Measurements from ENCODE around the gene UPK1B.
A peak's percentile ranks its signal among the peaks of the same experiment; 100 is the strongest.

The UPK1B gene

GRCh38 chr3:119145128-119145499 is 28.3 kb upstream of the UPK1B start:
- ChIA-PET CTCF (interaction anchor here (0.8 to 1.6 kb wide), 3 partner anchors 27 to 96 kb away, joined by 3 to 4 read pairs (median 4); no protein-coding TSS in a partner anchor), POLR2A (interaction anchor here (1.3 kb wide), 1 partner anchor 96 kb away, joined by 5 read pairs; the partner anchor contains the start of gene B4GALT4)
- TF ChIP-seq FOXA1 (IDR thresholded peaks at IDR 0.05) (no peak), L3MBTL2 (conservative IDR thresholded peaks at IDR 0.05) (no peak), CTBP1 (IDR thresholded peaks at IDR 0.05; ENCODE audit: borderline replicate concordance) (no peak), NFRKB (IDR thresholded peaks at IDR 0.05) (no peak), SP1 (IDR thresholded peaks at IDR 0.05) (no peak), TARDBP (IDR thresholded peaks at IDR 0.05) (no peak), ZNF384 (IDR thresholded peaks at IDR 0.05) (no peak), ARNT (IDR thresholded peaks at IDR 0.05) (no peak), SUZ12 (IDR thresholded peaks at IDR 0.05) (no peak), LEF1 (IDR thresholded peaks at IDR 0.05; ENCODE audit: borderline replicate concordance) (no peak), HDGF (IDR thresholded peaks at IDR 0.05; ENCODE audit: borderline replicate concordance) (no peak), FOXK2 (IDR thresholded peaks at IDR 0.05) (no peak), PKNOX1 (IDR thresholded peaks at IDR 0.05) (no peak), ELF4 (IDR thresholded peaks at IDR 0.05) (no peak), BHLHE40 (IDR thresholded peaks at IDR 0.05; ENCODE audit: borderline replicate concordance) (no peak), FOXM1 (IDR thresholded peaks at IDR 0.05; ENCODE audit: borderline replicate concordance) (no peak)
- DNase-seq (ENCODE audit: extremely low spot score) = no peak

- peak; percentile 65 for DNase-seq (ENCODE audit: extremely low spot score)
- CTCF ChIA-PET = interaction anchor here (0.6 to 1.6 kb wide), 3 partner anchors 27 to 209 kb away, joined by 4 to 8 read pairs (median 4); no protein-coding TSS in a partner anchor
- POLR2A ChIA-PET = interaction anchor here (1.3 kb wide), 1 partner anchor 95 kb away, joined by 5 read pairs; the partner anchor contains the start of gene B4GALT4
Measured at GRCh38 chr3:119145500-119146167, 27.8 kb upstream of the UPK1B start, which contains the start of gene TEX55. TEX55 (plus strand) TSS chr3:119146165; CDS start chr3:119146190, 25 bp downstream.

GRCh38 chr3:119146578-119147375 is 26.6 kb upstream of the UPK1B start:
- TF ChIP-seq NFRKB (IDR thresholded peaks at IDR 0.05) (no peak), HDGF (IDR thresholded peaks at IDR 0.05; ENCODE audit: borderline replicate concordance) (no peak), FOXA1 (IDR thresholded peaks at IDR 0.05) (no peak), ZNF384 (IDR thresholded peaks at IDR 0.05) (no peak), LEF1 (IDR thresholded peaks at IDR 0.05; ENCODE audit: borderline replicate concordance) (no peak), CTBP1 (IDR thresholded peaks at IDR 0.05; ENCODE audit: borderline replicate concordance) (no peak), FOXM1 (IDR thresholded peaks at IDR 0.05; ENCODE audit: borderline replicate concordance) (no peak), SP1 (IDR thresholded peaks at IDR 0.05) (no peak), L3MBTL2 (conservative IDR thresholded peaks at IDR 0.05) (no peak), ARNT (IDR thresholded peaks at IDR 0.05) (no peak), ELF4 (IDR thresholded peaks at IDR 0.05) (no peak), TARDBP (IDR thresholded peaks at IDR 0.05) (no peak)
- DNase-seq (ENCODE audit: extremely low spot score) = no peak
- CTCF ChIA-PET = interaction anchor here (0.6 to 1.6 kb wide), 3 partner anchors 25 to 1154 kb away, joined by 3 to 4 read pairs (median 4); no protein-coding TSS in a partner anchor
- POLR2A ChIA-PET = no interaction called here

More at GRCh38 chr3:119145500-119146167, 27.8 kb upstream of the UPK1B start, which contains the start of gene TEX55:
- TF ChIP-seq SP1 (IDR thresholded peaks at IDR 0.05) (no peak), L3MBTL2 (conservative IDR thresholded peaks at IDR 0.05) (peak; percentile 82), HDGF (IDR thresholded peaks at IDR 0.05; ENCODE audit: borderline replicate concordance) (no peak), FOXK2 (IDR thresholded peaks at IDR 0.05) (no peak), ELF4 (IDR thresholded peaks at IDR 0.05) (no peak), TARDBP (IDR thresholded peaks at IDR 0.05) (no peak), NFRKB (IDR thresholded peaks at IDR 0.05) (no peak), PKNOX1 (IDR thresholded peaks at IDR 0.05) (no peak)

GRCh38 chr3:119147494-119147893 is 25.9 kb upstream of the UPK1B start:
- no peak for DNase-seq (ENCODE audit: extremely low spot score)
- TF ChIP-seq NFRKB (IDR thresholded peaks at IDR 0.05) = no peak
- no peak for TF ChIP-seq BHLHE40 (IDR thresholded peaks at IDR 0.05; ENCODE audit: borderline replicate concordance)
- TF ChIP-seq TARDBP (IDR thresholded peaks at IDR 0.05) = no peak
- TF ChIP-seq PKNOX1 (IDR thresholded peaks at IDR 0.05) = no peak
- no peak for TF ChIP-seq HDGF (IDR thresholded peaks at IDR 0.05; ENCODE audit: borderline replicate concordance)
- TF ChIP-seq FOXM1 (IDR thresholded peaks at IDR 0.05; ENCODE audit: borderline replicate concordance) = no peak
- TF ChIP-seq ZNF384 (IDR thresholded peaks at IDR 0.05) = no peak
- no peak for TF ChIP-seq CTBP1 (IDR thresholded peaks at IDR 0.05; ENCODE audit: borderline replicate concordance)
- TF ChIP-seq SUZ12 (IDR thresholded peaks at IDR 0.05) = no peak
- no peak for TF ChIP-seq LEF1 (IDR thresholded peaks at IDR 0.05; ENCODE audit: borderline replicate concordance)
- ChIA-PET CTCF (no interaction called here), POLR2A (no interaction called here)

GRCh38 chr3:119148493-119149180 is 24.8 kb upstream of the UPK1B start:
- TF ChIP-seq NFRKB (IDR thresholded peaks at IDR 0.05) = no peak
- TF ChIP-seq TARDBP (IDR thresholded peaks at IDR 0.05) = no peak
- no peak for TF ChIP-seq FOXK2 (IDR thresholded peaks at IDR 0.05)
- TF ChIP-seq PKNOX1 (IDR thresholded peaks at IDR 0.05) = no peak
- no peak for TF ChIP-seq CTBP1 (IDR thresholded peaks at IDR 0.05; ENCODE audit: borderline replicate concordance)
- TF ChIP-seq SUZ12 (IDR thresholded peaks at IDR 0.05) = no peak
- TF ChIP-seq FOXM1 (IDR thresholded peaks at IDR 0.05; ENCODE audit: borderline replicate concordance) = no peak
- TF ChIP-seq FOXA1 (IDR thresholded peaks at IDR 0.05) = no peak
- TF ChIP-seq ARNT (IDR thresholded peaks at IDR 0.05) = no peak
- TF ChIP-seq BHLHE40 (IDR thresholded peaks at IDR 0.05; ENCODE audit: borderline replicate concordance) = no peak
- TF ChIP-seq ELF4 (IDR thresholded peaks at IDR 0.05) = no peak
- TF ChIP-seq L3MBTL2 (conservative IDR thresholded peaks at IDR 0.05) = no peak
- TF ChIP-seq LEF1 (IDR thresholded peaks at IDR 0.05; ENCODE audit: borderline replicate concordance) = no peak
- no peak for TF ChIP-seq HDGF (IDR thresholded peaks at IDR 0.05; ENCODE audit: borderline replicate concordance)
- no peak for TF ChIP-seq SP1 (IDR thresholded peaks at IDR 0.05)
- DNase-seq (ENCODE audit: extremely low spot score) = no peak
- CTCF ChIA-PET = interaction anchor here (0.8 kb wide), 1 partner anchor 93 kb away, joined by 4 read pairs; no protein-coding TSS in a partner anchor
- POLR2A ChIA-PET = no interaction called here
